Embryonic facial prominence (tissue), 1 donor: Measurements from ENCODE around the gene MAP7.
"Not testable (repeated sequence)": the region's sequence is repeated elsewhere in the genome, so short reads cannot be mapped to it uniquely, and the experiment has no call there.

Experiments used
- DNase-seq: peaks from one replicate; pipeline ENCODE4 v3.0.0-alpha.2; 2016; ENCODE audit errors: extremely low spot score

MAP7 gene

GRCh38 chr6:136383268-136383937, 166.8 kb downstream of the MAP7 start:
- DNase-seq: no peak

GRCh38 chr6:136382676-136383252, 167.5 kb downstream of the MAP7 start:
- no peak for DNase-seq

DNA sequence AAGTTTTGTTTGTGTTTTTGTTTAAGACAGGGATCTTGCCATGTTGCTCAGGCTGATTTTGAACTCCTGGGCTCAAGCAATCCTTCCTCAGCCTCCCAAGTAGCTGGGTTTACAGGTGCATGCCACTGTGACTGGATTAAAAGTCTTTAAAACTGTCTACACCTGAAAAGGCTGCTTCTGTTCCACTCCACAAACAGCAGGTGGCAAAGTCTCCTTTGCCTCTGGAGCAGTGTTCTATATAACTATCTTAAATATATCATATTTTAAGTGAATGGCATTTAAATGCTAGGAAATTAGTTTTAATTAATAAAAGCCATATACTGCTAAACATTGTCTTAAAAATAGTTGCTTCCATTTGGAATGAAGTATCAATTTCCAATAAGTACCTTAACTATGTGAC, 171.3 kb downstream of the MAP7 start:
- DNase-seq: no peak

DNA sequence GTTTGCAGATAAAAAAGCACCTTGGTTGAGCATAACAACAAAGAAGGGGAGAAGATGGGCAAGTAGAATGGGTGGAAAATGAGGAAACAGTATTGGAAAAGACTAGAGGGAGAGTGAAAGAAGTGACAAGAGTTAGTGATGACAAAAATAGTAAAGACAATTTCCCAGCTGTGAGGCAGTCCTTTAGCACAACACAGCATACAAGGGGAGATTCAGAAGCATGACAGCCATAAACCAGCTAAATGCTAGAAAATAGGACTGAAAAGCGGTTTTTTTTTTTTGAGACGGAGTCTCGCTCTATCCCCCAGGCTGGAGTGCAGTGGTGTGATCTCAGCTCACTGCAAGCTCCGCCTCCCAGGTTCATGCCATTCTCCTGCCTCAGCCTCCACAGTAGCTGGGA, 174.4 kb downstream of the MAP7 start:
- not testable (repeated sequence) for DNase-seq

GRCh38 chr6:136371959-136372358, 178.3 kb downstream of the MAP7 start:
- DNase-seq: no peak

DNA sequence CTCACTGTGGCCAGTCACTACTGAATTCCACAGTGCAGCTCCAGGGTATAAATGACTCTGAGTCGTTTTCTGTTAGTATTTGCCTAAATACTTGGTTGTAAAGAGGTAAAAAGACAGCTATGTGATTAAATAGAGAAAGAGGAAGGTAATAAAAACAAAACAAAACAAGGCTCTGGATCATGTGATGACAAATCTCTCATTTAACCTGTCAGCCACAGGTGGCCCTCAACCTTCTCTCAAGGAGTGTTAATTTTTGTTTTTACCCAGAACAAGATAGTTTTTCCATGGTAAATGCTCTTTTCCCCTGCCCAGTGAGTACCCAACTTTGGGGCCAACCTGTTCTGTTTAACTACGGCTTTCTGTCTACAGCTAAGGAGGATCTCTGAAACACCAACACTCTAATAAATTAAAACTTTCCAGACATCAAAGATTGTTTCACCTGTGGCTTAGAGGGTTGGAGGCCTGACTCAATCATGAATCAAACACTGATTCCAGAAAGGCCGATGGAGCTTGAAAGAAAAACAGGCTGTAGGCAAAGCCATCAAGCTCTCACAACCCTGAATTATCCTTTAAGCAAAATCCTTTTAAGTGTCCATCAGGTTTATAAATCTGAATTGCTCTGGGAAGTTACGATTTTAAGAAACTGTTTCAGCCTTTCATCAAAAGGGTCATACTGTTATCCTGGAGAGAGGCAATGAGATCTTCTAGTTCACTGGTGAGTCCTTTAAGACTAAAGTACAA, 179.1 kb downstream of the MAP7 start:
- no peak for DNase-seq

DNA sequence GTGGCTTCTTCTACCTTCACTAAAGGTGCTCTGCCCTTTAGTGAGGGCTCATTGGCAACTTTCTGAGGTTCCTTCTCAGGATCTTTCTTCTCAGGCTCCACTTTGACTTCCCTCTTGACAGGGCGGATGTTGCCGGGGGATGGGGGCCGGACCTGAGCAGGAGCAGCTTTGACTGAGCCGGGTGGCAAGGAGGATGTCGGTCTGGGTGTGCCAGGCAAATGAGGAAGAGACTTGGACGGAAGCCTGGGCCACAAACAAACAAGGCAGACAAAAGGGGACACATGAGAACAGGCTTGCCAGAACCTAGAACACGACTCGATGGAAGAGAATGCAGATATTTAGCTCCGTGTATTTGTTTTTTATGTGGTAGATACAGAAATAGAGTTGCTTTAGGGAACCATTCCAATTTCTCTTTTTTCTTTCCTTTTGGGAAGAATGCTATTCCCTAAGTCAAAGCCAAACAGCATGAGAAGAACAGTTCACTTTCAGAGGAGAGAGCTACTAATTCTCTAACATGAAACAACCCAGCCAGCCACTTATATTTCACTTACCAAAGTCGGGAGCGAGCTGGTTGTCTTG, 184.4 kb downstream of the MAP7 start:
- DNase-seq: no peak

- DNase-seq: no peak
These were observed 187.5 kb downstream of the MAP7 start for GRCh38 chr6:136362421-136363356.

DNA sequence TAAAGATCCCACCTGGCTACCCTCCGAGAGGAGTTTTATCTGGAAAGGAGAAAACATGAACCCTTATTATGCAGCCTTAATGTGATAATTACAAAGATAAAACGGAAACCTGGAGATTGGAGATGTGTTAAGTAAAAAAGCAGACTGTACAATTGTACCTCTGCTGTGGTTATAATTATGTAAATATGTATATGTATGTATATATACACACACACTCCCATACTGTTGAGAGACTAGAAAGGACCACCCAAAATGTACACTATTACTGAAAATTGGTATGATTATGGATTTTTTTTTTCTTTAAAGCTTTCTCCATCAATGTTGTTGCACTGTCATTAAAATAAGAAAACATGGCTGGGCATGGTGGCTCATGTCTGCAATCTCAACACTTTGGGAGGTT, 188.4 kb downstream of the MAP7 start:
- no peak for DNase-seq

GRCh38 chr6:136360783-136361182, 189.4 kb downstream of the MAP7 start:
- no peak for DNase-seq

DNA sequence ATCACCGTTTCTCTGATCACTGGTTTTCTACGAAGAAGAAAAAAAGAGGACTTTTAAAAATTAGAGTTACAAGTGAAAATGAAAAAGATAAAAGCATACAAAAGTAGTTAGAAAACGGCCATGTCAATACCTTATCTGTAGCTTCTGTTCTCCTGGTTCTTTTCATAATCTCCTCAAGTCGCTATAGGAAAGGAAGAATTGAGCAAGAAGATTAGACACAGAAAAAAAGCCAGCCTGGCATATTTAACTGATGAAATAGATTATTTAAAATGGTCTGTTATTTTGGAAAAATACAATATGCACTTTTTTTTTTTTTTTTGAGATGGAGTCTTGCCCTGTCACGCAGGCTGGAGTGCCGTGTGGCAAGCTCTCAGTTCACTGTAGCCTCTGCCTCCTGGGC, 190.4 kb downstream of the MAP7 start:
- no peak for DNase-seq

GRCh38 chr6:136351518-136352110, 198.6 kb downstream of the MAP7 start:
- DNase-seq: no peak

GRCh38 chr6:136350914-136351313, 199.3 kb downstream of the MAP7 start:
- DNase-seq: no peak

GRCh38 chr6:136347847-136348246, 202.4 kb downstream of the MAP7 start:
- no peak for DNase-seq

DNA sequence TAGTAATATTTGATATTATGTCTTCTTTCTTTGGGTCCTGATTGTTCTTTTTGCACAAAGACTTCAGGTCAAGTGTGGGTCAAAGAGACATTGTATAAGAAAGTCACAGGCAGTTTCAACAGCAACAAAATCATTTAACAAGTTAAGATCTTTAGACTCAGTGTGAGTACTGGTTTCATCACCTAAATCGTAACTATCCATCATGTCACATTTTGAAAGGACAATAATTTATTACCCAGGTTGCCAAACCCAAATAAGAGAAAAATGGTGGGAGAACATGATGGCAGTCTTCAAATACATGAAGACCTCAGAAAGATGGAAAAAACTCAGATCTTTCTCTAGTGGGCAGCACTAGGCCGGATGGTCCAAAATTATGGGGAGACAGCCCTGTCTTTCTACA, 205.1 kb downstream of the MAP7 start:
- DNase-seq: no peak

- DNase-seq: no peak
These were observed 205.8 kb downstream of the MAP7 start for GRCh38 chr6:136344420-136344819.

GRCh38 chr6:136343700-136344099, 206.5 kb downstream of the MAP7 start:
- DNase-seq: no peak

DNA sequence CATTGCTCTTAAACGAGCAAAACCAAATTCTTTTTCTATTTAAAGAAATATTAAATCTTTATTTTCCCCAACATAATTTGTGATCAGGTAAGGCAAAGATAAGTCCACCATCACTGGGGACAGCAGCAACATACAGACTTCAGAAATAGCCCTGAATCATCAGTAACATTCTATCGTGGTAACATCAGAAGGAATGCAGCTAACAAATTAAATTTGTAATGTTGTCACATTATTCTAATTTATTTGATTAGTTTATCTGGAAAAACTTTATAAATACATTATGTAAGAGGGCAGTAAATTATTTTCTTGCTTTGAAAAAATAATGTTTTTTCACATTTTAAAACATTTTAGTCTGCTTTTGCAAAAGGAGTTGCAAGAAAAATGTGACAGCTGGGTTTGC, 206.9 kb downstream of the MAP7 start:
- DNase-seq: no peak

GRCh38 chr6:136341967-136342366, 208.3 kb downstream of the MAP7 start:
- no peak for DNase-seq

DNA sequence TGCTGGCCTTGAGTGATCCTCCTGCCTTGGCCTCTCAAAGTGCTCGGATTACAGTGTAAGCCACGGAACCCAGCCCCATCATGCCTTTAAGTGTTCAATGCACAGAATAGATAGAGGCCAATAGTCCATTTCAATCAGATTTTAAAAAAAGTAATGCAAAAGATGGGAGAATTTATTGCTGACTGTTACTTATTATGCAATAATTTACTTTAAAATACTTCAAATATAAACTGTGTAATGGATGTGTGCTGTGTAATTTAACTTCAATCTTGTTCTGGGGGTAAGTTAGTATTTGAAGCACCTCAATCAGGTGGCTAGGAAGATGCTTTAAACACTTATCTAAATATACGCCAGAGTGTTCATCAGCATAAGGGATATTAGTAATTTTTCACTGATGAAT, 208.9 kb downstream of the MAP7 start:
- DNase-seq: no peak

GRCh38 chr6:136338486-136338885, 211.7 kb downstream of the MAP7 start:
- DNase-seq: no peak
